ENCODE results near the gene ADAMTSL1.

DNA sequence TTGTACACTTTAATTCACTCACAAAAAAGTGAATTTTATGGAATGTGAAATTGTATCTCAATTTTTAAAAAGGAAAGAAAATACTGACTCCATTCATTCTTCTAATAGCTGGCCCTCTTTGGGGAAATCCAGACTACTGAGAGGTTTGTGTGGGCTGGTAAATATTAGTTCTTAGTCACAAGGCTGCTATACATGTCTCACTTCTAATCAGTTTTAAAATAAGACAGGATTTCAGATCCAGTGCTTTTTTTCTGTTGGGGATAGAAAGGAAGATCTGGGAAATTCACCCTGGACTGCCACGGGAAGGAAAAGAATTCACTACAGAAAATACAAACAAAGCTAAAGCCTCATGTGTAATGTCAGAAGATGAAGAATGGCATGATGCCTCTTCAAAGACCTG, 32.7 kb upstream of the ADAMTSL1 start:
- no peak for TF ChIP-seq CTCF (IDR thresholded peaks at IDR 0.05; ENCODE audit: borderline replicate concordance, extremely low read depth, low read length, poor library complexity, severe bottlenecking)
- TF ChIP-seq EZH2 (IDR thresholded peaks at IDR 0.05; ENCODE audit: borderline replicate concordance, low read depth, low read length, severe bottlenecking), result no peak

Measured in DND-41 (cell line).